GM12878 (cell line): ENCODE data around the gene ATG101. TPM values are rescaled to one million over a fixed set of nuclear protein-coding genes. Genes with fewer than 3 reads are reported as not detected.

ENCODE experiments used
- polyA plus RNA-seq, 11 experiments: library from polyadenylated mRNA; depleted of rRNA in 4 of 11; unstranded in 6 of 11; stranded (reverse) in 5 of 11; fragments of >200 nt; fragmentation: Nextera tagmentation in 4 of 11; fragmentation: Illumina TruSeq in 1 of 11; extraction: Ambion mirVana in 4 of 11; extraction: Trizol in 1 of 11; gene quantifications; 1 replicate in 1 of 11; 2 replicates in 10 of 11; pipeline versions ENCODE4 v1.2.1 to v1.2.3, GENCODE V29; 2011 to 2016; ENCODE audit warnings: inconsistent platforms in 2 of 11, missing spikeins in 2 of 11, low read depth in 1 of 11
- total RNA-seq, 4 experiments: library from RNA; depleted of rRNA in 3 of 4; stranded (reverse); fragments of >200 nt in 3 of 4; fragmentation: Illumina TruSeq in 1 of 4; extraction: Trizol in 1 of 4; gene quantifications; 2 replicates each; pipeline versions ENCODE4 v1.2.1 to v1.2.3, GENCODE V29; 2013 to 2021

ATG101 gene
- total and polyA plus RNA-seq, 10 of the 15 experiments (the other 5 are each of a cell fraction or from before 2014, with no cell fraction given), result 2.7 to 49.8 (median 35.3) TPM

Other genes starting within 250 kb of the ATG101 start
Only the 7 nearest of the 11 such genes appear.
- not detected in 2 replicates for gene ACVRL1, start 162.5 kb upstream of the ATG101 start, total RNA-seq (2014; rRNA removed)
- gene ACVRL1, start 162.5 kb upstream of the ATG101 start, total RNA-seq (2014; rRNA removed; fragmentation: Illumina TruSeq; extraction: Trizol), result not detected in 2 replicates
- 0.29 TPM in 1 of 2 replicates, not detected in the other for gene ACVRL1, start 162.5 kb upstream of the ATG101 start, total RNA-seq (2021)
- not detected in 2 replicates for gene ACVRL1, start 162.5 kb upstream of the ATG101 start, polyA plus RNA-seq (2011; rRNA removed)
- gene ACVRL1, start 162.5 kb upstream of the ATG101 start, polyA plus RNA-seq (2014; fragmentation: Illumina TruSeq; extraction: Trizol), result not detected in 2 replicates
- gene ACVRL1, start 162.5 kb upstream of the ATG101 start, polyA plus RNA-seq (2014; fragmentation: Nextera tagmentation; extraction: Ambion mirVana), result not detected
- not detected in 2 replicates for gene ACVRL1, start 162.5 kb upstream of the ATG101 start, polyA plus RNA-seq (2014; rRNA removed)
- not detected for gene ACVRL1, start 162.5 kb upstream of the ATG101 start, polyA plus RNA-seq (2016; fragmentation: Nextera tagmentation; extraction: Ambion mirVana)
- 0.11 TPM in 1 of 2 replicates, not detected in the other for gene ACVR1B, start 118.3 kb upstream of the ATG101 start, total RNA-seq (2014; rRNA removed)
- gene ACVR1B, start 118.3 kb upstream of the ATG101 start, total RNA-seq (2014; rRNA removed; fragmentation: Illumina TruSeq; extraction: Trizol), result 0.13 and 0.18 TPM in 2 replicates
- gene ACVR1B, start 118.3 kb upstream of the ATG101 start, total RNA-seq (2021), result 0.28 and 0.58 TPM in 2 replicates
- 0.30 and 0.69 TPM in 2 replicates for gene ACVR1B, start 118.3 kb upstream of the ATG101 start, polyA plus RNA-seq (2011; rRNA removed)
- 0.25 and 0.56 TPM in 2 replicates for gene ACVR1B, start 118.3 kb upstream of the ATG101 start, polyA plus RNA-seq (2014; fragmentation: Illumina TruSeq; extraction: Trizol)
- gene ACVR1B, start 118.3 kb upstream of the ATG101 start, polyA plus RNA-seq (2014; fragmentation: Nextera tagmentation; extraction: Ambion mirVana), result under 1 TPM; 0.02 to 0.08 TPM
- gene ACVR1B, start 118.3 kb upstream of the ATG101 start, polyA plus RNA-seq (2014; rRNA removed), result 0.19 and 0.29 TPM in 2 replicates
- gene ACVR1B, start 118.3 kb upstream of the ATG101 start, polyA plus RNA-seq (2016; fragmentation: Nextera tagmentation; extraction: Ambion mirVana), result not detected
- gene TAMALIN, start 63.0 kb upstream of the ATG101 start, total RNA-seq (2014; rRNA removed), result 0.23 and 0.38 TPM in 2 replicates
- gene TAMALIN, start 63.0 kb upstream of the ATG101 start, total RNA-seq (2014; rRNA removed; fragmentation: Illumina TruSeq; extraction: Trizol), result 0.14 and 0.58 TPM in 2 replicates
- gene TAMALIN, start 63.0 kb upstream of the ATG101 start, total RNA-seq (2021), result 0.35 and 0.49 TPM in 2 replicates
- gene TAMALIN, start 63.0 kb upstream of the ATG101 start, polyA plus RNA-seq (2011; rRNA removed), result 0.15 and 0.29 TPM in 2 replicates
- 0.09 TPM in 1 of 2 replicates, not detected in the other for gene TAMALIN, start 63.0 kb upstream of the ATG101 start, polyA plus RNA-seq (2014; fragmentation: Illumina TruSeq; extraction: Trizol)
- not detected for gene TAMALIN, start 63.0 kb upstream of the ATG101 start, polyA plus RNA-seq (2014; fragmentation: Nextera tagmentation; extraction: Ambion mirVana)
- 0.13 and 0.27 TPM in 2 replicates for gene TAMALIN, start 63.0 kb upstream of the ATG101 start, polyA plus RNA-seq (2014; rRNA removed)
- gene TAMALIN, start 63.0 kb upstream of the ATG101 start, polyA plus RNA-seq (2016; fragmentation: Nextera tagmentation; extraction: Ambion mirVana), result not detected
- 2.4 and 4.1 TPM in 2 replicates for gene NR4A1, start 18.5 kb upstream of the ATG101 start, total RNA-seq (2014; rRNA removed)
- 1.5 and 2.2 TPM in 2 replicates for gene NR4A1, start 18.5 kb upstream of the ATG101 start, total RNA-seq (2014; rRNA removed; fragmentation: Illumina TruSeq; extraction: Trizol)
- gene NR4A1, start 18.5 kb upstream of the ATG101 start, total RNA-seq (2021), result 7.9 TPM in 2 replicates
- 1.3 and 2.9 TPM in 2 replicates for gene NR4A1, start 18.5 kb upstream of the ATG101 start, polyA plus RNA-seq (2011; rRNA removed)
- 1.2 and 2.0 TPM in 2 replicates for gene NR4A1, start 18.5 kb upstream of the ATG101 start, polyA plus RNA-seq (2014; fragmentation: Illumina TruSeq; extraction: Trizol)
- gene NR4A1, start 18.5 kb upstream of the ATG101 start, polyA plus RNA-seq (2014; fragmentation: Nextera tagmentation; extraction: Ambion mirVana), result under 1 TPM in 1 of 2 experiments, not detected in 1; 0.05 TPM
- gene NR4A1, start 18.5 kb upstream of the ATG101 start, polyA plus RNA-seq (2014; rRNA removed), result 5.9 TPM in 2 replicates
- gene NR4A1, start 18.5 kb upstream of the ATG101 start, polyA plus RNA-seq (2016; fragmentation: Nextera tagmentation; extraction: Ambion mirVana), result 1 to 10 TPM; 1.5 to 1.9 TPM
- gene SMIM41, start 9.7 kb downstream of the ATG101 start, total RNA-seq (2014; rRNA removed), result not detected in 2 replicates
- gene SMIM41, start 9.7 kb downstream of the ATG101 start, total RNA-seq (2014; rRNA removed; fragmentation: Illumina TruSeq; extraction: Trizol), result not detected in 2 replicates
- 0.19 TPM in 1 of 2 replicates, not detected in the other for gene SMIM41, start 9.7 kb downstream of the ATG101 start, total RNA-seq (2021)
- gene SMIM41, start 9.7 kb downstream of the ATG101 start, polyA plus RNA-seq (2011; rRNA removed), result not detected in 2 replicates
- gene SMIM41, start 9.7 kb downstream of the ATG101 start, polyA plus RNA-seq (2014; fragmentation: Illumina TruSeq; extraction: Trizol), result not detected in 2 replicates
- not detected for gene SMIM41, start 9.7 kb downstream of the ATG101 start, polyA plus RNA-seq (2014; fragmentation: Nextera tagmentation; extraction: Ambion mirVana)
- gene SMIM41, start 9.7 kb downstream of the ATG101 start, polyA plus RNA-seq (2014; rRNA removed), result not detected in 2 replicates
- not detected for gene SMIM41, start 9.7 kb downstream of the ATG101 start, polyA plus RNA-seq (2016; fragmentation: Nextera tagmentation; extraction: Ambion mirVana)
- gene KRT80, start 122.0 kb downstream of the ATG101 start, total RNA-seq (2014; rRNA removed), result not detected in 2 replicates
- gene KRT80, start 122.0 kb downstream of the ATG101 start, total RNA-seq (2014; rRNA removed; fragmentation: Illumina TruSeq; extraction: Trizol), result not detected in 2 replicates
- gene KRT80, start 122.0 kb downstream of the ATG101 start, total RNA-seq (2021), result 0.05 TPM in 1 of 2 replicates, not detected in the other
- 0.01 TPM in 1 of 2 replicates, not detected in the other for gene KRT80, start 122.0 kb downstream of the ATG101 start, polyA plus RNA-seq (2011; rRNA removed)
- not detected in 2 replicates for gene KRT80, start 122.0 kb downstream of the ATG101 start, polyA plus RNA-seq (2014; fragmentation: Illumina TruSeq; extraction: Trizol)
- not detected for gene KRT80, start 122.0 kb downstream of the ATG101 start, polyA plus RNA-seq (2014; fragmentation: Nextera tagmentation; extraction: Ambion mirVana)
- gene KRT80, start 122.0 kb downstream of the ATG101 start, polyA plus RNA-seq (2014; rRNA removed), result not detected in 2 replicates
- not detected for gene KRT80, start 122.0 kb downstream of the ATG101 start, polyA plus RNA-seq (2016; fragmentation: Nextera tagmentation; extraction: Ambion mirVana)
- gene KRT7, start 163.3 kb downstream of the ATG101 start, total RNA-seq (2014; rRNA removed), result 3.1 and 3.4 TPM in 2 replicates
- gene KRT7, start 163.3 kb downstream of the ATG101 start, total RNA-seq (2014; rRNA removed; fragmentation: Illumina TruSeq; extraction: Trizol), result 3.8 and 4.0 TPM in 2 replicates
- gene KRT7, start 163.3 kb downstream of the ATG101 start, total RNA-seq (2021), result 6.6 and 7.6 TPM in 2 replicates
- gene KRT7, start 163.3 kb downstream of the ATG101 start, polyA plus RNA-seq (2011; rRNA removed), result 7.6 and 15.3 TPM in 2 replicates
- 1.5 and 1.9 TPM in 2 replicates for gene KRT7, start 163.3 kb downstream of the ATG101 start, polyA plus RNA-seq (2014; fragmentation: Illumina TruSeq; extraction: Trizol)
- 1 to 10 TPM in 1 of 2 experiments, under 1 TPM in 1; 0.90 to 4.6 TPM for gene KRT7, start 163.3 kb downstream of the ATG101 start, polyA plus RNA-seq (2014; fragmentation: Nextera tagmentation; extraction: Ambion mirVana)
- gene KRT7, start 163.3 kb downstream of the ATG101 start, polyA plus RNA-seq (2014; rRNA removed), result 5.0 and 5.4 TPM in 2 replicates
- gene KRT7, start 163.3 kb downstream of the ATG101 start, polyA plus RNA-seq (2016; fragmentation: Nextera tagmentation; extraction: Ambion mirVana), result 10 to 100 TPM; 17.8 to 18.7 TPM